K562 (cell line): ENCODE measurements around the gene TMPRSS7. TPM values are rescaled to one million over a fixed set of nuclear protein-coding genes. Genes with fewer than 3 reads are reported as not detected.

Experiments
- DIDO1 ChIP-seq: fragments of 450-650 bp; IDR thresholded peaks from 2 replicates; pipeline ENCODE4 v1.6.1; 2016; ENCODE audit warnings: low read depth, missing biosample characterization, missing genetic modification characterization
- ELK3 ChIP-seq: fragments of 450-650 bp; formaldehyde crosslinking; IDR thresholded peaks from 2 replicates; pipeline ENCODE4 v1.4.0; 2020; ENCODE audit warnings: mild to moderate bottlenecking
- HDGF ChIP-seq: fragments of 450-650 bp; IDR thresholded peaks from 2 replicates; pipeline ENCODE4 v1.6.1; 2016
- KLF1 ChIP-seq: fragments of 450-650 bp; IDR thresholded peaks from 2 replicates; pipeline ENCODE4 v1.6.1; 2016; ENCODE audit warnings: missing genetic modification characterization, missing compliant biosample characterization
- MGA ChIP-seq: fragments of 450-650 bp; IDR thresholded peaks from 2 replicates; pipeline ENCODE4 v1.6.1; 2016; ENCODE audit warnings: mild to moderate bottlenecking, moderate library complexity
- THAP7 ChIP-seq: fragments of 250-450 bp; sonication (Bioruptor Pico); IDR thresholded peaks from 2 replicates; pipeline ENCODE4 v1.5.0; 2021
- ZBTB11 ChIP-seq, 3 experiments: fragments of 200-800 bp in 1 of 3; fragments of 250-450 bp in 1 of 3; fragments of 450-650 bp in 1 of 3; sonication (Bioruptor Pico) in 1 of 3; sonication (Bioruptor generic) in 1 of 3; formaldehyde crosslinking in 1 of 3; IDR thresholded peaks; 2 replicates each; pipeline versions ENCODE4 v1.6.1 to v1.8.0; 2016 to 2022; ENCODE audit warnings: mild to moderate bottlenecking in 2 of 3, missing genetic modification characterization in 2 of 3, missing compliant biosample characterization in 1 of 3, moderate library complexity in 1 of 3
- ZNF274 ChIP-seq: IDR thresholded peaks from 2 replicates; pipeline ENCODE4 v1.6.1; 2011; ENCODE audit warnings: low read depth, mild to moderate bottlenecking, low read length, moderate library complexity, borderline replicate concordance
- ZNF324 ChIP-seq: fragments of 250-450 bp; sonication (Bioruptor Pico); IDR thresholded peaks from 2 replicates; pipeline ENCODE4 v1.4.0; 2020; ENCODE audit warnings: mild to moderate bottlenecking
- ZNF551 ChIP-seq: fragments of 250-450 bp; sonication (Bioruptor Pico); IDR thresholded peaks from 2 replicates; pipeline ENCODE4 v1.5.0; 2021; ENCODE audit warnings: mild to moderate bottlenecking, moderate library complexity
- polyA plus RNA-seq, 8 experiments: library from polyadenylated mRNA; depleted of rRNA in 4 of 8; stranded (reverse) in 5 of 8; unstranded in 3 of 8; fragments of >200 nt; fragmentation: Nextera tagmentation in 2 of 8; fragmentation: Illumina TruSeq in 1 of 8; extraction: Ambion mirVana in 2 of 8; extraction: Trizol in 1 of 8; gene quantifications; 2 replicates each; pipeline versions ENCODE4 v1.2.1 to v1.2.3, GENCODE V29; 2011 to 2014; ENCODE audit warnings: inconsistent platforms in 1 of 8, missing spikeins in 1 of 8
- total RNA-seq, 7 experiments: library from RNA; depleted of rRNA in 6 of 7; stranded (reverse); fragments of >200 nt in 6 of 7; fragmentation: Illumina TruSeq in 2 of 7; extraction: Trizol in 2 of 7; gene quantifications; 2 replicates each; pipeline versions ENCODE4 v1.2.1 to v1.2.3, GENCODE V29; 2011 to 2021; ENCODE audit warnings: low replicate concordance in 1 of 7

TMPRSS7 gene
- total and polyA plus RNA-seq, 9 of the 15 experiments (the other 6 are each of a cell fraction or from before 2014, with no cell fraction given) = not detected

- TF ChIP-seq ZBTB11 (CRISPR knock-in tag; IDR thresholded peaks at IDR 0.05) (no peak), ZNF324 (CRISPR knock-in tag) (no peak), DIDO1 (no peak), ZNF274 (no peak), KLF1 (tag) (no peak), MGA (peak; percentile 97), ELK3 (CRISPR knock-in tag) (no peak), ZNF551 (no peak), THAP7 (no peak), HDGF (no peak)
Measured at GRCh38 chr3:112086076-112086854, 51.7 kb downstream of the TMPRSS7 start, which contains the start of gene C3orf52 (continued).
